Hindlimb muscle (tissue), 1 donor: ENCODE measurements around the gene RNF217. TPM values are rescaled to one million over a fixed set of nuclear protein-coding genes. Genes with fewer than 3 reads are reported as not detected.
"Not testable (repeated sequence)": the region's sequence is repeated elsewhere in the genome, so short reads cannot be mapped to it uniquely, and the experiment has no call there.

Experiments used
- DNase-seq: peaks from one replicate; pipeline ENCODE4 v3.0.0-alpha.2; 2013
- polyA plus RNA-seq: library from polyadenylated mRNA; unstranded; fragments of 120-200 nt; gene quantifications from one replicate; pipeline ENCODE4 v1.2.1, GENCODE V29; 2013; ENCODE audit not compliant: insufficient read length

RNF217 gene
- polyA plus RNA-seq, 1 donor: 53.7 TPM

DNA sequence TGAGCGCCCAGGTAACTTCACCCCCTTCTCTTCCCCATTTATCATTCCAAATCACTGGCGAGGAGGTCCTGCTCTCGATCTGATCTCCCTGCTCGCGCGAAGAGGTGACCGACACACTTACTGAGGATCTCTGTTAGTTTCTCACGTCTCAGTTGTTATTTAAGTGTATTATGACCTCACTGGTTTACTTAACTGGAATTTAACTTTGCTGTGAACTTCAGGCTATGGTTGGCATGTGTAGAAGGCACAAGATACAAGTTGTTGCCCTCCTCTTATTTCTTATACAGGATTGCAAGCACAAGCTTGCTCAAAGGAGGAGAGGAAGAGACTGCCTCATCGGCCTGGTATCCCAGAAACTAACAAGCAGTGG, 1.2 kb downstream of the RNF217 start:
- peak; percentile 28 for DNase-seq

GRCh38 chr6:124963831-124964763, 1.9 kb downstream of the RNF217 start:
- peak; percentile 44 for DNase-seq

DNA sequence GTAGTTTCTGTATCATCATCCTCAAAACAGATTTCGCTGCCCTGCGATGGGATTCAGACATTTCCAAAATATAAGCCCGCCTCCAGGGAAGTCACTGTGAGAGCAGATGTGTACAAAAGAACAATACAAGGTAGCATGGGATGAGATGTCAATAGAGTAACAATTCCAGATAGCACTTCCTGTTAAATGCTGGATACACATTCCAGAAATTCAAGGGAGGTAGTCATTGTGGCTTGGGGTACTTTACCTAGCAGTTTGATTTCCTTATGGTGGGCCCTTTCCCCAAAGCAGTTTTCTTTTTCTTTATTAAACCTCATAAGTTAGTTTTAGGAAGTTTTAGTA, 2.5 kb downstream of the RNF217 start:
- no peak for DNase-seq

DNA sequence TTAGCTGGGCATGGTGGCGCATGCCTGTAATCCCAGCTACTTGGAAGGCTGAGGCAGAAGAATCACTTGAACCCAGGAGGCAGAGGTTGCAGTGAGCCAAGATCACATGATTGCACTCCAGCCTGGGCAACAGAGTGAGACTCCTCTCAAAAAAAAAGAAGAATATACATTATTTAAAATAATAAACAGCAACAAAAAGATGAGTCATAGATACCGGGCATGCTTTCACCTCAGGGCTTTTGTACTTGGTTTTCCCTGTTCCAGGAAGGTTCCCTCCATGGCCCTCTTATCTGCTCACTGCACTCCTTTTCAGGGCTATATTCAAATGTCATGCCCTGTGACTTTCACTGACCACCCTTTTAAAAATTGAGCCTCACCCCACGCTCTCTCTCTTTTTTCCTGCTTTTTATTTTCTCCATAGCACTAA, 3.2 kb downstream of the RNF217 start:
- DNase-seq: not testable (repeated sequence)

DNA sequence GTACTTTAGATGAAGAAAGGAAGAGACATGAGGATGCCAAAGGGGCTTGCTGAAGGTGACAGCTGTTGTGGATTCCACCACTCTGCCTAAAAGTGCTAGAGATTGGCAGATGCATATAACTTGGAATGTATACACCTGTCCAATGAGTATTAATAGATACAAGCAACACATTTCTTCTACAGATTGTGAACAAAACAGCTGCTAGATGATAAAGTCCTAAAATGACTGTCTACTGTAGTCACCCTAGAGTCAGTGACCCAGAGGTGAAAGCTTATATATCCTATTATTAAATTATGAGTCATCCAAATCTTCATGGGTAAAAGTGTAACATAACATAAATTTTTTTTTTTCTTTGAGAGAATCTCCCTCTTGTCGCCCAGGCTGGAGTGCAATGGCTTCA, 5.2 kb downstream of the RNF217 start:
- DNase-seq: no peak

- no peak for DNase-seq
These were observed 6.2 kb downstream of the RNF217 start for GRCh38 chr6:124968401-124968800.

DNA sequence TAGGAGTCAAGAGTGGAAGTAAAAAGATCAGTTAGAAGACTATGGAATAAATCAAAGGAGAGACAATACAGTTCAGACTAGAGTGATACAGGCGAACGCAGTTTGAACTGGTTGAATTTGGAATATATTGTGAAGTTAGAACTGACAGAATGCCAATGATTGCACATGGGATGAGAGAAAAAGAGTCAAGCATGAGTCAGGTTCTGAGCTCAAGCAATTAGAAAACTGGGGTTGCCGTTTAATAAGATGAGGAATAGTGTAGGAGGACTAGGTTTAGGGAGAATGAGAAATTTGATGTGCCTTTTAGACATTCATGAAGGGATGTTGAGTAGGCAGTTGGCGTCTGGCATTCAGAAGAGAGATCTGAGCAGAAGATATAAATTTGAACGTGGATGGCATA, 8.0 kb downstream of the RNF217 start:
- no peak for DNase-seq

- no peak for DNase-seq
These were observed 8.5 kb downstream of the RNF217 start for GRCh38 chr6:124970763-124971162.

DNA sequence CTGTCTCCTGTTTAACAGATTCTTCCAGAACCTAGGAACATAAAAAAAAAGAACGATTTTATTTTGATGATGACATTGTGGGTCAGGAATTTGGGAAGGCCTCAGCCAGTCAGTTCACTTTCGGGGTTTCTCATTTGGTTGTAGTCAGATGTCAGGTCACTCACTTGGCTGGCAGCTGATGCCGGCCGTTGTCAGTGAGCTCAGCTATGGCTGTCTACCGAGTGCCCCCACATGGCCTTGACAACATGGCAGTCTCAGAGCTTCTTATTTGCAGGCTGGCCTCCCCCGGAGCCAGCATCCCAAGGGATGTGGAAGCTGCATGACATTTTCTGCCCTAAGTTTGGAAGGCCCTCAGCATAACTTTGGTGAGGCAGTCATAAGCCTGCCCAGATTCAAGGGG, 11.5 kb downstream of the RNF217 start:
- DNase-seq: no peak

- DNase-seq: no peak
These were observed 12.6 kb downstream of the RNF217 start for GRCh38 chr6:124974771-124975377.

DNA sequence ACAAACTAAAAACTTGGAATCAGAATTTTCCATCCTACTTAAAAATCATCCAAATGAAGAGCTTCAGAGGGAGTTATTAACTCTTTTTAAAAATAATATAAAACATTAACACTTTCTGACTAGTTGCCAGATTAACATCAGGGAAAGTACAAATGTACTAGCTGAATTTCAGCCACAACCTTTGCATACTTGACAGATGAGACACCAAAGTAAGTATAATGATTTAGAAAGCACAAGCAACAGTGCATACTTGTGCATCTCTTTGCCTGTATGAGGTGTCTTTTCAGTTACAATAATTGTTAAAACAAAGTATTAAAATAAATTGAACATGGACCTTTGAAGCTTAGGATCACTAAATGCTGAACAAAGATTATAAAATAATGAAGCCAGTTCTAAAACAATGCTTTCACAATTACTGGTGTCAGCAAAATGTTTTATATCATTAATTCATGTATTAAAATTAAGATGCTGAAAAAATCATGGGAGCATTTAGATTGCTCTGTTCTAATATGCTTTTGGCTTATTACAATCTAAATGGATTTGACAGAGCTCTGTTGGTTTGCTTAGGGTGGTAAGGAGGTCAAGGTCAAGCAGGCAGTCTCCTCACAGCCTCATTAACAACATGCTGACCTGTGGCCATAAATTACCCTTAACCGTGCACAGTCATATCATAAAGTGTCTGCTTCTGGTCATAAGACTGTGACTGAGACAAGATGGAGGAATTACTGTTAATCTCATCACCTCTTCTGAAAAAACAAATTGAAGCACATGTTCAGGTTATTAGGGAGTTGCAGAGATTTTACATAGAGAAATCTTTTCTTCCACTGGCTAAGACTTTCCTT, 15.1 kb downstream of the RNF217 start:
- DNase-seq: no peak

DNA sequence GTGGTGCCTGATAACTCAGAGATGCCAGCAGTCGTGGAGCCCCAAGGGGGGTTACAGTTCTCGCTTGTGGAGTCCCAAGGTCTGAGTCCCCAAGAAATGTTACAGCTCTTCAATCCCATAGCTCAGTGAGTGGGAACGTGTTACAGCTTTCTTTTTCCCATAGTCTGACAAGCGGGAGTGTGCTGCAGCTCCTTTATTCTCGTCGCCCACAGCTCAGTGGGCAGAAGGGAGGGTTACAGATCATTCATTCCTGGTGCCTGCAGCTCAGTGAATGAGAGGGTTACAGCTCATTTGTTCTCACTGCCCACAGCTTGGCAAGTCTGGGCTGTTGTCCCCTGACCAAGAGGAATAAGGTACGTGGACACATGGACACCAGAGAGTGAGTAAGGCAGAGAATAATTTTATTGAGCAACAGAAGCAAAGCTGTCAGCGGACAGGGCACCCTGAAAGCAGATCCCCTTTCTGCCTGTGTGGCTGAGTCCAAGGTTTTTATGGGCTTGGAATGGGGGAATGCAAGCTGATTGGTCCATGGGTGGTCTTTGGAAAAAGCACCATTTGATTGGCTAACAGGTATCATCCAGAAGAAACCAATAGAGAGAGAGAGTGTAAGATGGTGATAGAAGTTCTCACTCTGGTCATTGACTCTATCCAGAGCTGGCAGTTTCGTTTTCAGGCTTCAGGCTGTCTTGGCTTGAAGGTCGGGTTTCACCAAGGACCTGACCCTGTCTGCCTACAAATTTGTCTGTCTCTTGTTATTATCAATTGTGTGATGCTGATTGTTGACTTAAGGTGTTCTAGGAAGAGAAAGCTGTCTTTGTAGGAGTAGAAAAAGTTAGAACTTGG, 16.4 kb downstream of the RNF217 start:
- DNase-seq: no peak

DNA sequence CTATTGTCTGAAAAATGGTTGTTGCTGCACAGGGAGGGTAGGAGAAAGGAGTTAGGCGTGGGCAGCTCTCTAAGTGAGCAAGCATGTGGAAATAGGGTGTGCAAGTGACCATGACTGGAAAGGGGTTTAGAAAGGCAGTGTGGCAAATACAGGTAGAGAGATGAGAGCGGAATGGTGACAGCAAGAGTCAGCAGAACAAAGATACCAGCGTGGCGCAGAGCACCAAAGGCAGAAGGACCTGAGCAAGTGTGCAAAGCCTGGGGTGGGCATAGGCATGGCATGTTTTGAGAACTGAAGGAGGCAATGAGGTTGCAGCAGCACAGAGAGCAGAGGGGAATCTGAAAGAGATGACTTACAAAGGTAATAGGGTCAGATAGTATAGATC, 17.0 kb downstream of the RNF217 start:
- DNase-seq: no peak

GRCh38 chr6:124982669-124983068, 20.4 kb downstream of the RNF217 start:
- DNase-seq: no peak

GRCh38 chr6:124983383-124984083, 21.3 kb downstream of the RNF217 start:
- DNase-seq: no peak

DNA sequence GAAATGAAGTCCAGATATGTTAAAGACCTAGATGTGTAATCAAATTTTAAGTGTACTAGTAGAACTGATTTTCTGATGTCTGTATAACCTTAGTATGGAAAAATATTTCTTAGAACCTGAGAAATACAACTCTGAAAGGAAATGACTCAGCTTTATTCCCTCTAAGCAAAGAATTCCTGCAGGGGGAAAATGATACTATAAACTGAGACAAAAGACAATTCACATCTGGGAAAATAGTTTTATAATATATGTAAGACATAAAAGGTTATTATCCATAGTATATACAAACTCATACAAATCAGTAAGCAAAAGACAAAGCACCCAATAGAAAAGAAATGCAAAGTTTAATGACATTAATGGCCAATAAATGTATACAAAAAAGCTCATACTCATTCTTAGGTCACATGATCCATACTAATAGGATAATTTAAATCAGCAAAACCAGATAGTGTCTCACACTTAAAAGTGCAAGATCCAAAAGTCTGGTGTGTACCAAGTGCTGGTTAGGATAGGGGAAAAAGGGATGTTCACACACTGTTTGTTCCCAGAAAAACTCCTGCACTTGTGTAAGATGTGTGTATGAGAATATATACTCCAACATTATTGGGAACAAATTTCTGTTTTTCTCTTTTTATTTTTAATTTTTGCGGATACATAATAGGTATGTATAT, 22.6 kb downstream of the RNF217 start:
- DNase-seq: no peak

GRCh38 chr6:124986164-124986563, 23.9 kb downstream of the RNF217 start:
- DNase-seq: no peak

DNA sequence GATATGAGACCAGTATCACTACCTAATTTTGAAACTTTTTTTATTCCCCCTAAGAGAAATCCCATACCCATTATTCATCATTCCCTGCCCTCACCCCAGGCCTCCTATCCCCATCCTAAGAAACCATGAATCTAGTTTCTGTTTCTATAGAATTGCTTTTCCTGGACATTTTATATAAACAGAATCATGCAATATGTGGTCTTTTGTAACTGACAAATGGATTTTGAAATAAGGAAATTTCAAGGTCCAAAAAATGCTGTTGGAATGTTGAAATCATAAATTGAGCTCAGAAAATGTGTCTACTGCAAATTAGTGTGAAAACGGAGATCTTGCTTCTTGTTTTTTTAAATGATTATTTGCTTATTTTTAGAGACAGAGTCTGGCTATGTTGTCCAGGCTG, 25.1 kb downstream of the RNF217 start:
- no peak for DNase-seq

- DNase-seq: no peak
These were observed 25.9 kb downstream of the RNF217 start for GRCh38 chr6:124987999-124988591.

DNA sequence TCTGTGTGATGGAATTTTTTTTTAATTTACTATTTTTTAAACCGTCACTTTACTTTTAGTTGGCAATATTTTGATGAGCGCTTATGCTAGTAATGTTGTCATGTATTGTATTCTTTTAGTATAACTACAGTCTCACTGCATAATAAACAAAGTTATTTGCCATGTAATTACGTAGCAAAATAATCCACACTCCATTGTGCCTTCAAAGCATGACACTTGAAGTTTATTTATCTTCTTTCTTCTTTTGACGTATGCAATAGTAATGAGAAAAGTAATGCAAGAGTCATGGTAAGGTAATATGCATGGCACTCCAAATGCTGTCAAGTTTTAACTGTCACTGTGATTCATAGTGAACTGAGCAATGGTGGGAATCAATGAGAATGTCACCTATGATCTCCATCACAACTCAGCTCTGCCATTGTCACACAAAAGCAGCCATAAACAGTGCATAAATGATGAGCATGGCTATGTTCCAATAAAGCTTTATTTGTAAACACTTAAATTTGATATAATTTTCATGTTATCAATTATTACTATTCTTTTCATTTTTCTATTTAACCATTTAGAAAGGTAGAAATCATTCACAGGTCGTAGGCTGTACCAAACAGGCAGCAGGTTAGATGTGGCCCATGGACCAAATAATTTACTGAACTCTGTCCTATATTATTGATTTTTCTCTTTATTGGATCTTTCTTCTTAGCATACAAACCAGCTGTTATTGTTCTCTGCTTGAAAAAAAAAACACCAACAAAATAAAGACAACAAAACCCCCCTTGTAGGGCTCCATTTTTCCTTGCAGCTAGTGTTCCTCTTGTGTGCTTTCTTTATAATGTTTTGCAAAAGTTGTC, 27.1 kb downstream of the RNF217 start:
- no peak for DNase-seq
